GM12878 (cell line): Measurements from ENCODE around the gene QPRT.

Experiments
- EP300 ChIP-seq, 2 experiments: fragments of 150-350 bp in 1 of 2; IDR thresholded peaks; 2 replicates each; pipeline ENCODE4 v1.6.1; 2011 to 2012; ENCODE audit warnings: low read depth in 2 of 2, low read length in 2 of 2, borderline replicate concordance in 1 of 2, improper control_type of control experiment in 1 of 2, inconsistent platforms in 1 of 2; ENCODE audit not compliant: control insufficient read depth in 1 of 2
- NRF1 ChIP-seq: conservative IDR thresholded peaks from 2 replicates; pipeline ENCODE4 v1.6.1; 2011; ENCODE audit warnings: mild to moderate bottlenecking, low read depth, low read length, improper control_type of control experiment

- TF ChIP-seq NRF1 (no peak), EP300 (IDR thresholded peaks at IDR 0.05; ENCODE audit: borderline replicate concordance in 1 of 2, control insufficient read depth in 1 of 2, low read depth in 2 of 2, low read length in 2 of 2) (0 out of 4 replicates have a peak, but pooled peaks of 1 of the 2 experiments have one; percentile 2)
These were observed 16.8 kb upstream of the QPRT start for GRCh38 chr16:29662000-29662728.
